ENCODE results near the gene ARHGAP28.

ARHGAP28 gene, protein sequence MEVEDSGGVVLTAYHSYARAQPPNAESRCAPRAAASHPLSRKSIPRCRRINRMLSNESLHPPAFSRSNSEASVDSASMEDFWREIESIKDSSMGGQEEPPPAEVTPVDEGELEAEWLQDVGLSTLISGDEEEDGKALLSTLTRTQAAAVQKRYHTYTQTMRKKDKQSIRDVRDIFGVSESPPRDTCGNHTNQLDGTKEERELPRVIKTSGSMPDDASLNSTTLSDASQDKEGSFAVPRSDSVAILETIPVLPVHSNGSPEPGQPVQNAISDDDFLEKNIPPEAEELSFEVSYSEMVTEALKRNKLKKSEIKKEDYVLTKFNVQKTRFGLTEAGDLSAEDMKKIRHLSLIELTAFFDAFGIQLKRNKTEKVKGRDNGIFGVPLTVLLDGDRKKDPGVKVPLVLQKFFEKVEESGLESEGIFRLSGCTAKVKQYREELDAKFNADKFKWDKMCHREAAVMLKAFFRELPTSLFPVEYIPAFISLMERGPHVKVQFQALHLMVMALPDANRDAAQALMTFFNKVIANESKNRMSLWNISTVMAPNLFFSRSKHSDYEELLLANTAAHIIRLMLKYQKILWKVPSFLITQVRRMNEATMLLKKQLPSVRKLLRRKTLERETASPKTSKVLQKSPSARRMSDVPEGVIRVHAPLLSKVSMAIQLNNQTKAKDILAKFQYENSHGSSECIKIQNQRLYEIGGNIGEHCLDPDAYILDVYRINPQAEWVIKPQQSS

DNA sequence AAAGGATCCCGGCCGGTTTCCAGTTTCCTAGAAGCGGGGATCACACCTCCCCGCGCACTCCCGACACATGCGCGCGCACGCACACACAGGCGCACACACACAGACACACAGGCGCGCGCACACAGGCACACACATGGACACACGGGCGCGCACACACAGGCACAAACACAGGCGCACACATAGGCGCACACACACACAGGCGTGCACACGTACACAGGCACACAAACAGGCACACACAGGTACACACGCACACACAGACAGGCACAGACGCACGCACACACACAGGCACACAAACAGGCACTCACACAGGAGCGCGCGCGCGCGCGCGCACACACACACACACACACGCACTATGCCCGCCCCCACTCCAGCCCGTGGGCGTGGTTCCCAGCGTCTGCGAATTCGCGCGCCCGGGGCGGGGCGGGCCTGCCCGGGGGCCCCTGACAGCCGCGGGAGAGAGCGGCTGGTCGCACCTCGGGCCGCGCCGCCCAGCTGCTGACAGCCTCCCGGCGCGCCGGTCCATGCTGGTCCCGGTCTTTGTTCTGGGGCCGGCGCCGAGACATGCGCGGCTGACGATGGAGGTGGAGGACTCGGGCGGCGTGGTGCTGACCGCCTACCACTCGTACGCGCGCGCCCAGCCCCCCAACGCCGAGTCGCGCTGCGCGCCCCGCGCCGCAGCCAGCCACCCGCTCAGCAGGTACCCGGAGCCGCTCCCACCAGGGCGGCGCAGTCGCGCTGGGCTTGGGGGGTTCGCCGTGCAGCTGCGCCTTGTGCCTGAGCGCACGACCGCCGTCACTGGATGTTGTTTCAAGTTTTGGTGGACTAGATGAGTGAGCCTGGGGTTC is at the start of gene ARHGAP28:
ARHGAP28 (plus strand) TSS at position 470 of the 845 bp plus-strand sequence; CDS start at position 576, 106 bp downstream.
- peak; percentile 16 for DNase-seq

DNA sequence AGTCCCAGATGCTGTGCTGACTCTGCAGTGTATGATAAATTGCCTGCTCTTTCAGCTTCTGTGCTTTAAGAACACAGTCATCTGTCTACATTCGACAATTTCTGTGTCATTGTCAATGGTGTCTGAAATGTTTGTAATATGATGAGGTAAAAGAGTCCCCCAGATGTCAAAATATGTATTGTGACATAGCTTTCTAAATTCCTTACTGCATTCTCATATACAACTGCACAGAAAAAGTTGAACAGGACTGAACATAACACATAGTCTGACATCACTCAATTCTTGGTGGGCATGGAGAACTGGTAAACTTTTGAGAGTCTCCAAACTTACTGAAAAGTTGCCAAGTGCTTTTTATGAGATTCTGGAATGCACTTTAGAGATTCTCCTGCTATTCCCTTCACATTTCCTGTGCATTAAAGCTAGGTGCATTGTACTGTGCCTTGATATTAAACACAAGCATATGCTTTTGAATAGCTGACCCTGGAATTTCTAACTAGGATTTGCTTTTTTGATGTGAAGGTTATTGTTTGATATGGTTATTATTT is 48.1 kb upstream of the ARHGAP28 start:
- DNase-seq, result no peak

DNA sequence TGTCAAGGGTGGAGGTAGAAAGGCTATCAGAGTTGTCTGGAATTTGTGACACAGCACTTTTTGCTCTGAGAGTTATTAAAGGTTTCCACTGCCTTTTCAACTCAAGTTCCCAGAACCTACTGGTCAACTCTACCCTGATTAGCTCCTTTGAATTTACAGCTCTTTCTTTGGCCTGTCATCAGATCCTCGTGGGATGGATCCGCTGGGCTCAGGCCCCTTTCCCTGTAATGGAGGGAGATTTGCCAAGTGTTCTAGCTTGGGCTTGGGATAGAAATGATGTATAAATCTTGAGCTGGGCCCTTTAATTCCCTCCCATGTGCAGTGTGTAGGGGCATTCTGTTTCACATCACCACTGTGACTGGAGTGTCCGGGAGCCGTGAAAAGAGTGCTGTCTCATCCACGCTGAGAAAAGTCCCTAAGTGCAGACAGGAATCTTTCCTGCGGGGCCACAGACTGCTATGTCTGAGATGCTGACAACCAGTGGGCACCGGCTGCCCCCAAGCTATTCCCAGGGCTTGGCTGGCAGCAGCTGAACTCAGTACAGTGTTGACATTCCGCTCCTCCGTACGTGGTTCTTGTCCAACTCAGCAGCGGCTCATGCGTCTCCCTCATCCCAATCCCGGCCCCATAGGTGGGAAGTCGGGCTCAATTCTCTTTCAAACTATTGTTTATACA is 46.9 kb upstream of the ARHGAP28 start:
- no peak for DNase-seq

DNA sequence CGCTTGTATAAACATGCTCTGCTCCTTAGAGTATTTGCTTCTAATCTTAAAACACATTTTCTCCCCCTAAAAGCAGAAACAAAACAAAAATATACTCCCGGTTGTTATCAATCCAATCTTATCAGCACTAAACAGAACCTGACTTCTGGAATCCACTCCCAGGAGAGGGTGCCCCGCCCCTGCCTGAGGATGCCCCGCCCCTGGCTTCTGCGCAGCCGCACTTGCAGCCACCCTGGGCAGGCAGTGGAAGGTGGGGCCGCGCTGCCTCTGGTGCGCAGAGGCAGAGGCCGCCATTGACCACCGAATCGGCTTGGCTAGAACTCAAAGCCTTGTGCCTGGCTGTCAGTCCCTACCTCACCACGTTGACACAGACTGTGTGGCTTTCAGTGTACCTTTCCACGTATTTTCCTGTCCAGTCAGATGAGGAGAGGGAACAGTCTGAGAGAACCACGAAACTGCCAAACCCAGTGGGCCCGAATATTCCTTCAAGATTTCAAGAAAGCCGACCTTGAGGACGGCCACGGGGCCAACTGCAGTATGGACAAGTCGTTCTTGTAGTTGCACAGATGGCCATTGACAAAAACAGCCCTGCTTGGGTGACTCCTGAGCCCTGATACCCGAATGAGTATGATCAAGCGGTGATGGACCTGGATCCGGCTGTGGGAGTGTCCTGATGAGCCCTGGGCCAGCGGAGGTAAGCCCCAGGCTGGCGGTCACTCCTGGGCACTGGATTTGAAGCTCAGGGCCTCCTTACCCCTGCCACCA is 46.2 kb upstream of the ARHGAP28 start:
- DNase-seq, result no peak

DNA sequence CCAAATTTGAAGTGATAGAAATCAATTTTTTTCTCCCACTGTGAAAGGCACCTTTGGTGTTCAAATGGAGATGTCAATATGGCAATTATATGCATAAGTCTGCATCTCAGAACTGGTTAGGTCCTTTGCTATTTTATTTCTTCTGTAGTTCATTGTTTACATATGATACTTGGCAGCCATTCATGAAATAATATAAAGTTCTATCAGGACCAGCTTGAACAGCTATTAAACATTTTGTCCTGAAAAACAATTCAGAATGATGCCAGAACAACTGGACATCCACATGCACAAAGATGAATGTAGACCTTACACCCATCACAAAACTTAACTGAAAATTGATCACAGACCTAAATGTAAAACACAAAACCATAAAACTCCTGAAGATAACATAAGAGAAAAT is 41.8 kb upstream of the ARHGAP28 start:
- no peak for DNase-seq

DNA sequence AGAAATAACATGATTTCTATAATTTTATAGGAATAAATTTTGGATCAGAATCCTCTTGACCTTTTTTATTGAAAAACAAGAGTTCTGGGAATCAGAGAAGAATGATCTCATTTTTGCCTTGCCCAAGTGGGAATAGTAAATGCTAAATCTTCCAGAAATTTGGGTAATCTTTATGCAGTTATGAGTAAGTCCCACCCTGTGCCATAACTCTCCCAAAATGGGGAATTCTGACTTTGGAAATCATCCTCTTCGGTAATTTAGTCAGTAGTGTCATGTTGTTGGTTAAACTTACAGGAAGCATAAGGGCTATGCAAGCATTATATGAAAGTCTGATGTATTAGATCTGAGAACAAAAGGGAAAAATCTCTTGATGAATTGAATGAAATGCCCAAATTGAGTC is 20.6 kb upstream of the ARHGAP28 start:
- no peak for DNase-seq

DNA sequence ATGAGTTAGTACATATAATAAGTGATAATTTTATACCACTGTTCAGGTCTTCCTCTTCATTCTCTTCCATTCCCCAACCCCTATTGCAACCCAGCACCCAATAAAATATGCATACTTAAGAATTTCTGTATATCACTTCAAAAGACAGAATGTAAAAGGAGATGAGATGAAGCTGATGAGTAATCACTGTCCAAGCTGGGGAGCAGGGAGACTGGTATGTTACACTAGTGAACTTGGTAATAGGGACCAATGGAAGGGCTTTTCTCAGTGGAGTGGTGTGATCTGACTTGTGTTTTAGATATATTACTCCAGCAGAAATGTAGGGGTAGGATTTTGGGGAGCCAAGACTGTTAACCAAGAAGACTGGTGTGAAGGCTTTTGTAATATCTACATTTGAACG is 18.0 kb upstream of the ARHGAP28 start:
- no peak for DNase-seq

DNA sequence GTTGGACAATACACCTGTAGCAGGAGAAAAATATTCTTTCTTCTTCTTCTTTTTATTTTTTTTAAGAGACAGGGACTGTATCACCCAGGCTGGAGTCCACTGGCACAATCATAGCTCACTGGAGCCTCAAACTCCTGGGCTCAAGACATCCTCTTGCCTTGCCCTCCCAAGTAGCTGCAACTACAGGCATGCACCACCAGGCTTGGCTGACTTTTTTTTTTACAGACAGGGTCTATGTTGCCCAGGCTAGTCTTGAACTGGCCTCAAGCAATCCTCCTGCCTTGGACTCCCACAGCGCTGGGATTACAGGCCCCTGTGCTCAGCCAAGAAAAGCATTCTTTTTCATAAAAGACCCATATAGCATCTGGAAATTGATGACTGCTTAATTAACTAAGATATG is 17.1 kb upstream of the ARHGAP28 start:
- no peak for DNase-seq

DNA sequence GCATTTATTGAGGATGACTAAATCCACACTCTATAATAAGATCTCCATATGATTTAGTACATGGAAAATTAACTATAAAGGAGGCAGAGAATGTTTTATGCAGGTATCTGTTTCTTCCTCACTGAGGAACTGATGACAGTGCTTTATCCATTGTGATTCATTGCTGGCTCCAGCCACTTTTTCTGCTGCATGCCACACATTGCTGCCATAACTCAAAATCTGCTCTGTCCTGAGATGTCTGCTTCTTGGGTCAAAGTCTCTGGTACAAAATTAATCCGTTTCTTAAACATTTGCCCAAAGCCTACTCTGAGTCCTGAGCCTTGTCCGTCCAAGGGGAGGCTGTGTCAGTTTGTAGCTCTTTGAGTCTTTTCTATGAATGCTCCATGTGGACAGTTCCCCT is 15.5 kb upstream of the ARHGAP28 start:
- no peak for DNase-seq

DNA sequence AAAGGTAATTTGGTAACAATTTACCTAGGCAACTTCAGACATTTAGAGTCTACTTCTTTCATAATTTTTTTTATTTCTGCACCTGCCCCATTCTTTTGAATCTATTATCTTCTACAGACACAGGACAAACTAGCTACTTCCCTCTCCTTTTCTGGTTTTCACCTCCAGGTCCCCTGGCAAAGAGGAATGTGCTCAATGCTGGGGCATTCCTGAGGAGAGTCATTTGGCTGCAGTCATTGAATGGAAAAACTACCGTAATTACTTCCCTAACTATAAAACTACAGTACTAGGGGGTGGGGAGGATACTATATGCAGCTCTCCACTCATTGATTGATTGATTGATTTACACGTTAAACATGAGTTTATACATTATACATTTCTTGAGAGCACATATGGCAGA is 11.2 kb upstream of the ARHGAP28 start:
- DNase-seq, result no peak

DNA sequence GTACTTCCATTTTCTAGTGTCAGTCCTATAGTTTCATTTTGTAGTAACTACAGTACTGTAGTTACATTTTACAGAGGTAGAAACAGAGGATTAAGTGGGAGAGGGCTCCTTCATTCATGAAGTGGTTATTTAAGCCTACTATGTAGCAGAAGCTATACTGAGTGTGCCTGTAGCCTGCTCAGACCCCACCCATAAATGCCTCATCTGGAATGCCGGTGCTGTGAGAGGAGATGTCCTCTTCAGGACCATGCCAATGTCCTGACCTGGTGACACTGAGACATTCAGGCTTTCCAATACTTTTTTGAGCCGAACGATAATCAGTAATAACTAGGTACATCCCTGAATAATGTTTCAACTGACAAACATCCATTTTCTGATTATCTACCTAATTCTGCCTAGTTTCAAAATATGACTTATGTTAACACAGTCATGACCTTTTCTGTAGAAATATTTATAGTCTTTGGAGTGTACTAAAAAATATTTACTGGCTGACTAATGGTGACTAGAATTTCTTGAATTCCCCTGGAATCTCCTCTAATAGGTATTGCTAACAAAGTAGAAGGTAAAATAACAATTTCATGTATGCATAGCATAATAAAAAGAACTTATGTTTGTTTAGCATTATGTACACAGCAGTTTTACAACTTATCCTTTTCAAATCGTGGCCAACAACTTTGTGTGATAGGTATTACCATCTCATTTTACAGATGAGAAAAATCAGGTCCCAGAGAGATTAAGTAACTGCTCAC is 10.2 kb upstream of the ARHGAP28 start:
- DNase-seq, result no peak

DNA sequence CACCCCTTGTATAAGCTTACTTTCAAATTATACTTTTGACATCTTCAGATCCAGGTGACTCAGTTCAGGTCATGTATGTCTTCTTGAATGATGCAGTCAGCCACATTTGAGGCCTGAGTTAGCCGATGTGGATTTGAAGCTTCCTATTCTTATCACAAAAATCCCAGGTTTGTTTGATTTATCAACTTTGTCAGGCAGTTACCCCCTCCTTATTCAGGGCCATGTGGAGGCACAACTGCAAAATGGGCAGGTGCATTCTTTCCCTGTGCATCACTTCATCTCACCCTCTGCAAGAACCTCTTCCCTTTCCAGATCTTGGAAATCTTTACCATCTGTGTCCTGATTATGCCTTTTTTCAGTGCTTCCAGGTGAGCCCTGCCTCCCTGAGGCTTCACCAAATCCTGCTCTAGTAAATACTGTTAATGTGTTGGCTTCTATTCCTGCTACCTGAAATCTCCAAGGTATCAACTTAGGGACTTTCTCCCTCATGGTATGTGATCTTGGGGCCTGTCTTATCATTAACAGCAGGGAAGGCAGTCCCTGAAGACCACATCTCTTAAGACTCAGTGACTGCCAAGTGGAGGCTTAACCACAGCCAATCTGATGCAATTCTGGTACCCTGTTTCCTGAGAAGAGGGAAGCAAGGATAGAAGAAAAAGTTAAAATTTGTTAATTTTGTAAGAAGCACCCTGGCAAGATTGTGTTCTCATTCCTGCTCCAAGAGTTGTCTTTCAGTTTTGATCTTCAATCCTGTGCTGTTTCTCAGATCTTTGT is 9.4 kb upstream of the ARHGAP28 start:
- DNase-seq, result no peak

DNA sequence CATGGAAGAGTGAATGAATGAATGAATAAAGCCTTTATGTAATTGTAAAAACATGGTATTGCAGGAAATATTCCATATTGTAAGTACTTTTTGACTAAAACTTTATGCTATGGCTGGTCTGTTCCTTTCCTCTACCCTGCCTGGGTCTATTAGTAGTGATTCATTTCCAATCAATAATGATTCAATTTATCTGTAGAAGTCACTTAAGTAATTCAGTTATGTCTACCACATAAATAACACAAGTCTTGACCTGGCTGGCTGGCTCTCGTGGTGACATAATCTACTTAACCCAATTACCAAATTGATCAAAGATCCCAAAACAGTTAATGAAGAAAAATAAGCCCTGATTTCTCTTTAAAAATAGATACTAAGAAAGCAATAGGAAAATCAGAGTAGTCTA is 7.8 kb upstream of the ARHGAP28 start:
- DNase-seq, result no peak

DNA sequence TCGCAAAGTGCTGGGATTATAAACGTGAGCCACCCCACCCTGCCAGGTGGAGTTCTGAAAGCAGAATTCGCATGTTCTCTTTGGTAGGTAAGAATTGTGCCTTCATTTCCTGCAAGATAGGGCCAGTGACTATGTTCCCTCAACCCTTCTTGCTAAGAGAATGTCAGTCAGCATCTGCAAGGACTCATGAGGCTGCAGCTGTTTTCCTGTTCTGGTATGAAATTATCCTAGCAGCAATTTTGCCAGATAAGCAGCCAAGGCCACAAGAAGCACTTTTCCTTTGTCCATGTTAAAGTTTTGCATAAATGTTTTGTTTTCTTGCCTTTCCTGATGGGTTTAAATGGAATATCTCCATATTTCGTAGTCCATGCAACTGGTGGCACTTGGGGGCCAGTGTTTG is 6.8 kb upstream of the ARHGAP28 start:
- DNase-seq, result no peak

DNA sequence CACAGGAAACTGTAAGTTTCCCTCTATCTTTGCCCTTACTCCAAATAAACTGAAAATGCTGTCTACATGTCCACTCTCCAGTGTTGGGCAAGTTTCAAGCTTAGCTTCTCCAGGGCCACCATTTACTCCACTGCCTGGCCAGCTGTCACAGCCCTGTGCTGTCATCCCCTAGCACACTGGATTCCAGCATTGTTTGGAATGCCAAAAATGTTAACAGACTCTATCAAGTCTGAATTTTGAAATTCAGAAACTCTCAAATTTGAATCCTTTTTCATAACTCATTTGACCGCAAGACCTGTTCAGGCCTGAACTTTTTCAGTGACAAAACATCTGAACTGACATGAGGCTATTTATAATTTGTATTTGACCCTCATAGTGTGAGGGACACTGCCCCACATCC is 5.2 kb upstream of the ARHGAP28 start:
- DNase-seq, result no peak

DNA sequence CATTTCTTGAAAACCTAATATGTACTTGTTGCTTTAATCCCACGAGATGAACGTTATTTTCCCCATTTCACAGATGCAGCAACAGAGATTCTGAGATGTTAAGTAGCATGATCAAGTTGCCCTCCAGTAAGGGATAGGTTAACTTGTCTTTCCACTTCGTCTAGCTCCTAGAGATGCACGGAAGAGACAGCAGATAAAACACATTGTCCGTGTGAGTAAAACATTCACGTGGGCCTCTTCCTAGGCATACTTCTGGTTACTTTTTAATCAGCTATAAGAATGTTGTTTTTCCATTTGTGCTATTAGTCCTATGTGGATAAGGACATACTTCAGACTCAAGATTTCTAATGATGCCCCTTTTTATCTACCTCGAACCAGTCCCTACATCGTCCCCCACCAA is 1.2 kb upstream of the ARHGAP28 start:
- DNase-seq, result no peak

DNA sequence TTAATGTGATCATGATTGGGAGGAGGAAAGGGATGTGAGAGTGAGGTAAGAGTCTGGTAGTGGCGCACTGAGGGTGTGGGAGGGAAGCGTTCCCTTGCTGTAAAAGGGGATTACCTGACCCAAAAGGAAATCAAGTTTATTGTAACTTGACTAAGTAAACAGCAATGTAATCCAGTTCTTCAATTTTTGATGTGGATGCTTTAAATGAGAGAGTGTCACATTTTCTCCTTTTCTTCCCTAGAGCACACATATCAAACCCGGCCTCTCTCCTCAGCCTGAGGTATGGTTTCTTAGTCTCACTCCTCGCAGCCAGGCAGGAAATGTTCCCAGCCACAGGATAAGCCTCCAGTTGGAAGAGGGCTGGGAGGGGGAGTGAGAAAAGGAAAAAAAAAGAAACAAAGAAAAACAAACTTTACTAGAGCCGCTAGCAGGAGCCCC is 688 bp upstream of the ARHGAP28 start:
- no peak for DNase-seq

DNA sequence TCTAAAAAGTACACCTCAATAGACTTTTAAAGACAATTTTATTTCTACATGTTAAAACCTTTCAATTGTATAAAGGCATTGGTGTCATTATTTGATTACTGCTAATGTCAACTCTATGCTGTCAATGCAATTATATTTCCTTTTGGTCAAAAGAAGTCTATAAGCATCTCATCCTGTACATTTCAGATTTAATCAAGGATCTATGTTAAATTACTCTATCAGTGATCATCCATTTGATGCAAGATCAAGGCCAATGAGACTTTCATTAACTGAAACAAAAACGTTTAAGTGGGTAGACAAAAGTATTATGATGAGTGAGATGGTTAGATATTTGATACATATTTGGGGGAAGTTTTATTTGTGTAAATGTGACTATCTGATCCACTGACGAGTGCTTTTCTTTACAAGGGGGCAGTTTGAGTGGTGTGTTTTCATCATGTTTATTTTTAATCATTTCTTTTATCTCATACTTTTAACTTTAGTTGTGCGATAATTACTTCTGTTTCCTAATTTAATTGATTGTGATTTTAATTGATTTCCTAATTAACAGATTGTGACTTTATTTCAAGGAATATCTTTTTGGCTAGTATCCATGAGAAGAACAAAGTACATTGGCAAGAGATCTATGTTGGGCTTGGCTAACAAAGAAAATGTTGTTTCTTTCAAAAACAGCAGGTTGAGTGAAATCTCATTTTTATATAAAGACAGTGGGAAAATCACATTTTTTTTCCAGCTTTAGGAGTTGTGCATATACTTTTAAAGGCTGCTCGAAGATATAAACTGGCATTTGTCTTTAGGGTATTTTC is 1.1 kb downstream of the ARHGAP28 start:
- no peak for DNase-seq

DNA sequence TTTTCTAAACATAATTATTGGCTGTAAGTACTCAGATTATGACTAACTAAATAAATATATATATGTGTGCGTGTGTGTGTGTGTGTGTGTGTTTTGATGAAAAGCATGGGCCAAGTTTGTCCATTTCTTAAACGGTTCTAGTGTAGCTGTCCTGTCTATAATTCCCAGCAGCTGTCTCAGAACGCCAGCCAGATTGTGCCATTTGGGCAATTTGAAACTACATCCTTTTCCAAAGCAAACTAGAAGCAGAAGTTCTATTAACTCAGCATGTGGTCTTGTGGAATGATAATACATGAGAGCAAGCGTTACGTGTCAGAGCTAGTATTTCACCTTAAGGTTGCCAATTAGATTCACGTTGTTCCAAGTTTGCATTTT is 1.7 kb downstream of the ARHGAP28 start:
- DNase-seq, result no peak

Data from activated CD4-positive, alpha-beta T cell treated with anti-CD3 and anti-CD28 coated beads for 48 hours (primary cell).